GM18517 (cell line): ENCODE data around the gene CGREF1.

Experiments used
- ATAC-seq: cut with Tn5 transposase; IDR thresholded peaks from one replicate; pipeline ENCODE4 v1.9.1; 2021; ENCODE audit warnings: mild to moderate bottlenecking, moderate library complexity; ENCODE audit not compliant: unreplicated experiment

CGREF1 gene

GRCh38 chr2:27118525-27119329, at the start of gene CGREF1:
Gene CGREF1 (minus strand): TSS chr2:27119128. CDS start chr2:27104366, 14,762 bp downstream.
- no peak for ATAC-seq

- no peak for ATAC-seq
These were observed 46.2 kb upstream of the CGREF1 start for GRCh38 chr2:27164960-27165763.

- no peak for ATAC-seq
These were observed 43.5 kb upstream of the CGREF1 start for GRCh38 chr2:27162151-27163121.

GRCh38 chr2:27160191-27160590, 41.3 kb upstream of the CGREF1 start:
- ATAC-seq, result no peak

- no peak for ATAC-seq
These were observed 40.3 kb upstream of the CGREF1 start for GRCh38 chr2:27159271-27159670.

GRCh38 chr2:27158468-27158867, 39.5 kb upstream of the CGREF1 start:
- ATAC-seq, result no peak

GRCh38 chr2:27155069-27155520, 36.2 kb upstream of the CGREF1 start:
- no peak for ATAC-seq

GRCh38 chr2:27154488-27154887, 35.6 kb upstream of the CGREF1 start:
- no peak for ATAC-seq

GRCh38 chr2:27152796-27153464, 34.0 kb upstream of the CGREF1 start:
- ATAC-seq, result no peak

GRCh38 chr2:27152102-27152795, 33.3 kb upstream of the CGREF1 start:
- no peak for ATAC-seq

- ATAC-seq, result no peak
These were observed 31.8 kb upstream of the CGREF1 start for GRCh38 chr2:27150639-27151230.

GRCh38 chr2:27149570-27150405, 30.9 kb upstream of the CGREF1 start:
- ATAC-seq, result no peak

GRCh38 chr2:27148801-27149439, 30.0 kb upstream of the CGREF1 start, which contains the start of gene TCF23:
Gene TCF23 (plus strand): TSS chr2:27149004. CDS start chr2:27149134, 130 bp downstream.
- ATAC-seq, result no peak

GRCh38 chr2:27147935-27148334, 29.0 kb upstream of the CGREF1 start:
- ATAC-seq, result no peak

GRCh38 chr2:27145682-27146081, 26.8 kb upstream of the CGREF1 start:
- ATAC-seq, result no peak

- no peak for ATAC-seq
These were observed 24.4 kb upstream of the CGREF1 start for GRCh38 chr2:27143285-27143684.

- ATAC-seq, result no peak
These were observed 20.4 kb upstream of the CGREF1 start, which contains the start of gene PRR30 for GRCh38 chr2:27139310-27139709. Gene PRR30 (minus strand): TSS chr2:27139410. CDS start chr2:27138329, 1,081 bp downstream.

- no peak for ATAC-seq
These were observed 19.2 kb upstream of the CGREF1 start for GRCh38 chr2:27138111-27138510.
